ENCODE data around the gene PPP1R3E.
"Not testable (repeated sequence)": the region's sequence is repeated elsewhere in the genome, so short reads cannot be mapped to it uniquely, and the experiment has no call there.

PPP1R3E gene

GRCh38 chr14:23297096-23297495 is 5.6 kb downstream of the PPP1R3E start:
- no peak for DNase-seq

GRCh38 chr14:23296012-23296777 is 6.5 kb downstream of the PPP1R3E start:
- no peak for DNase-seq

GRCh38 chr14:23294734-23295561 is 7.7 kb downstream of the PPP1R3E start:
- peak; percentile 37 for DNase-seq

- no peak for DNase-seq
Observed at GRCh38 chr14:23286902-23287479, 15.7 kb downstream of the PPP1R3E start.

GRCh38 chr14:23286020-23286901 is 16.4 kb downstream of the PPP1R3E start, which contains the start of gene HOMEZ:
HOMEZ (minus strand) TSS chr14:23286132; CDS start chr14:23285952, 180 bp downstream.
- peak; percentile 98 for DNase-seq

GRCh38 chr14:23285530-23286019 is 17.1 kb downstream of the PPP1R3E start:
- peak; percentile 5 for DNase-seq

- DNase-seq, result no peak
Observed at GRCh38 chr14:23284654-23285529, 17.8 kb downstream of the PPP1R3E start.

- DNase-seq, result no peak
Observed at GRCh38 chr14:23281247-23281646, 21.4 kb downstream of the PPP1R3E start.

- not testable (repeated sequence) for DNase-seq
Observed at GRCh38 chr14:23277928-23278327, 24.7 kb downstream of the PPP1R3E start.

- no peak for DNase-seq
Observed at GRCh38 chr14:23277189-23277588, 25.5 kb downstream of the PPP1R3E start.

- DNase-seq, result no peak
Observed at GRCh38 chr14:23275412-23275811, 27.2 kb downstream of the PPP1R3E start.

- no peak for DNase-seq
Observed at GRCh38 chr14:23269193-23269592, 33.5 kb downstream of the PPP1R3E start.

GRCh38 chr14:23260849-23261248 is 41.8 kb downstream of the PPP1R3E start:
- DNase-seq, result not testable (repeated sequence)

- DNase-seq, result no peak
Observed at GRCh38 chr14:23259426-23259825, 43.2 kb downstream of the PPP1R3E start.

GRCh38 chr14:23258256-23258655 is 44.4 kb downstream of the PPP1R3E start:
- DNase-seq, result no peak

- no peak for DNase-seq
Observed at GRCh38 chr14:23252420-23253333, 50.0 kb downstream of the PPP1R3E start.

- no peak for DNase-seq
Observed at GRCh38 chr14:23252006-23252405, 50.7 kb downstream of the PPP1R3E start.

- DNase-seq, result no peak
Observed at GRCh38 chr14:23249824-23250223, 52.8 kb downstream of the PPP1R3E start.

GRCh38 chr14:23248601-23249000 is 54.1 kb downstream of the PPP1R3E start:
- DNase-seq, result no peak
